Osteoblast (primary cell): ENCODE data around the gene PRMT2. TPM values are rescaled to one million over a fixed set of nuclear protein-coding genes. Genes with fewer than 3 reads are reported as not detected.

Source experiments
- DNase-seq: peaks from one replicate; pipeline ENCODE4 v3.0.0; 2011; ENCODE audit warnings: low spot score, mixed read lengths; ENCODE audit not compliant: insufficient read length; ENCODE audit errors: missing footprints
- H2AFZ ChIP-seq: 2 replicates; pipeline ENCODE4 v1.6.0; 2011; ENCODE audit warnings: mild to moderate bottlenecking, low read length
- H3K27ac ChIP-seq: 2 replicates; pipeline ENCODE4 v1.5.1; 2011; ENCODE audit warnings: mild to moderate bottlenecking, low read depth, low read length, moderate library complexity
- H3K27me3 ChIP-seq: 2 replicates; pipeline ENCODE4 v1.6.0; 2012; ENCODE audit warnings: mild to moderate bottlenecking, control low read depth, inconsistent platforms, low read length, moderate library complexity; ENCODE audit not compliant: insufficient read depth
- H3K36me3 ChIP-seq: 2 replicates; pipeline ENCODE4 v1.5.1; 2011; ENCODE audit warnings: mild to moderate bottlenecking, low read length, control low read depth, moderate library complexity; ENCODE audit not compliant: insufficient read depth
- H3K4me1 ChIP-seq: 2 replicates; pipeline ENCODE4 v1.5.1; 2011; ENCODE audit warnings: mild to moderate bottlenecking, low read length, control low read depth, moderate library complexity; ENCODE audit not compliant: insufficient read depth
- H3K4me2 ChIP-seq: 2 replicates; pipeline ENCODE4 v1.6.0; 2011; ENCODE audit warnings: mild to moderate bottlenecking, low read length; ENCODE audit not compliant: insufficient read depth
- H3K4me3 ChIP-seq: fragments of 200-600 bp; sonication (generic); 3 replicates; pipeline ENCODE4 v1.5.1; 2012; ENCODE audit warnings: mild to moderate bottlenecking, low read length, inconsistent platforms; ENCODE audit not compliant: insufficient read depth
- H3K79me2 ChIP-seq: 2 replicates; pipeline ENCODE4 v1.6.0; 2012; ENCODE audit warnings: mild to moderate bottlenecking, low read length, control low read depth, inconsistent platforms; ENCODE audit not compliant: insufficient read depth
- H3K9me3 ChIP-seq: 2 replicates; pipeline ENCODE4 v1.5.1; 2011; ENCODE audit warnings: low read depth, low read length, control low read depth
- H4K20me1 ChIP-seq: 2 replicates; pipeline ENCODE4 v1.6.0; 2012; ENCODE audit warnings: mild to moderate bottlenecking, low read length, control low read depth; ENCODE audit not compliant: insufficient read depth
- total RNA-seq: library from RNA; depleted of rRNA; stranded (reverse); fragments of >200 nt; gene quantifications from 2 replicates; pipeline ENCODE4 v1.2.3, GENCODE V29; 2012
- TF ChIP-seq, protein P1 (sequence below): IDR thresholded peaks from 2 replicates; pipeline ENCODE4 v1.5.1; 2011; ENCODE audit warnings: mild to moderate bottlenecking, low read depth, low read length, moderate library complexity; ENCODE audit errors: extremely low read depth

The PRMT2 gene
- total RNA-seq, 1 donor, result 134 TPM

DNA sequence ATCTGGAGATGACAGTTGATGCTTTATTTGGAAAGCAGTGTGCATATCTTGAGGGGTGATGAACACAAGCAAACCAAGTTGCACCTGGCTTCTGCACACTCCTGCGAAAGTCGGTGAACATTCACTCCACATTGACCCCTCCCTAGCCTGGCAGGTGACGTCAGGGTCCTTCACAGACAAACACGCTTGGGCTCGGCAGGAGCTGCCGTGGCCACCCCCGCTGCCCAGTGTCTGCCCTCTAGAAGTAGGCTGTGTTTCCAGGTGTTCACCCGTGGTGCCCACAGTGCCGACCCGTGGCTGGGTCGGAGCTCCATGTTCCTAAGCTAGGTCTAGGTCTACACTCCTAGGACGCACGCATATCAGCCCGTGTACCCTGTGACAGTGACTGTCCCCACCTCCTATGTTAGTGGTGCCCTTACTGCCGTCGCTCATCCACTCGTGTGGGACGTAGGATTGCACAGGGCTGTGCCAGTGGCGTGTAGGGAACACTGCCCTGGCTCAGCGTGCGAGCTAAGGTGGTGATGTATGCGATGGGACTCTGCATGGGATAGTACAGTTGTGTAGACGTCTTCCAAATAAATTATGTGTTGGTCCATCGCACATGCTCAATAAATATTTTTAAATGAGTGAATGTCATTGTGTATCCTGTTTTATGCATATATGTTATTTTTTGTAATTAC is 29.0 kb downstream of the PRMT2 start:
- Histone ChIP-seq H3K79me2 (no peaks in the 10 kb centered on the region), H3K9me3 (no peaks in the 10 kb centered on the region), H2AFZ (no peak overlapping the region), H3K4me1 (peaks cover 3% of the 10 kb centered on the region), H3K4me3 (no peak overlapping the region), H3K36me3 (peaks cover 4% of the 10 kb centered on the region), H4K20me1 (peaks cover 6% of the 10 kb centered on the region), H3K27me3 (peaks cover 6% of the 10 kb centered on the region), H3K27ac (no peak overlapping the region), H3K4me2 (no peak overlapping the region)
- peak; percentile 72 for DNase-seq
- TF ChIP-seq, protein P1, sequence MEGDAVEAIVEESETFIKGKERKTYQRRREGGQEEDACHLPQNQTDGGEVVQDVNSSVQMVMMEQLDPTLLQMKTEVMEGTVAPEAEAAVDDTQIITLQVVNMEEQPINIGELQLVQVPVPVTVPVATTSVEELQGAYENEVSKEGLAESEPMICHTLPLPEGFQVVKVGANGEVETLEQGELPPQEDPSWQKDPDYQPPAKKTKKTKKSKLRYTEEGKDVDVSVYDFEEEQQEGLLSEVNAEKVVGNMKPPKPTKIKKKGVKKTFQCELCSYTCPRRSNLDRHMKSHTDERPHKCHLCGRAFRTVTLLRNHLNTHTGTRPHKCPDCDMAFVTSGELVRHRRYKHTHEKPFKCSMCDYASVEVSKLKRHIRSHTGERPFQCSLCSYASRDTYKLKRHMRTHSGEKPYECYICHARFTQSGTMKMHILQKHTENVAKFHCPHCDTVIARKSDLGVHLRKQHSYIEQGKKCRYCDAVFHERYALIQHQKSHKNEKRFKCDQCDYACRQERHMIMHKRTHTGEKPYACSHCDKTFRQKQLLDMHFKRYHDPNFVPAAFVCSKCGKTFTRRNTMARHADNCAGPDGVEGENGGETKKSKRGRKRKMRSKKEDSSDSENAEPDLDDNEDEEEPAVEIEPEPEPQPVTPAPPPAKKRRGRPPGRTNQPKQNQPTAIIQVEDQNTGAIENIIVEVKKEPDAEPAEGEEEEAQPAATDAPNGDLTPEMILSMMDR, result no peak

DNA sequence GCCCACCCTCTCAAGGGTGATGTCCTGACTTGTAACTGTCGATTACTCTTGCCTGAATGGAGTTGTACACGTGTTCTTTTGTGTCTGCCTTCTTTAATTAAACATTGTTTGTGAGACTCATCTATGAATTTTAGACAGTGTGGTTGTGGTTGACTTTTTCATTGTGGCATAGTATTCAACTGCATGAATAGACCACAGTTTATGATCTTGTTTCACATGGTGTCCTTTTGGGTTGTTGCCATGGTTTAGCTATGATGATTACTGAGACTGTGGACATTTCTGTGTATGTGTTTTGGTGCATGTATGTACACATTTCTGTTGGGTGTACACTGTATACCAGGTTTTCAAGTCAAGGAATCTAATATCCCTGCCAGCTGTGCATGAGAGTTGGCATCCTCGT is 30.1 kb downstream of the PRMT2 start:
- H3K27me3 ChIP-seq, result peaks cover 11% of the 10 kb centered on the region
- H3K27ac ChIP-seq, result no peak overlapping the region
- peaks cover 3% of the 10 kb centered on the region for H3K4me1 ChIP-seq
- H3K79me2 ChIP-seq, result no peaks in the 10 kb centered on the region
- DNase-seq, result peak; percentile 69
- no peaks in the 10 kb centered on the region for H3K9me3 ChIP-seq
- TF ChIP-seq, protein P1, result no peak
- H3K36me3 ChIP-seq, result peaks cover 4% of the 10 kb centered on the region
- H3K4me3 ChIP-seq, result no peak overlapping the region
- H2AFZ ChIP-seq, result no peak overlapping the region
- H3K4me2 ChIP-seq, result no peak overlapping the region
- H4K20me1 ChIP-seq, result peaks cover 4% of the 10 kb centered on the region

DNA sequence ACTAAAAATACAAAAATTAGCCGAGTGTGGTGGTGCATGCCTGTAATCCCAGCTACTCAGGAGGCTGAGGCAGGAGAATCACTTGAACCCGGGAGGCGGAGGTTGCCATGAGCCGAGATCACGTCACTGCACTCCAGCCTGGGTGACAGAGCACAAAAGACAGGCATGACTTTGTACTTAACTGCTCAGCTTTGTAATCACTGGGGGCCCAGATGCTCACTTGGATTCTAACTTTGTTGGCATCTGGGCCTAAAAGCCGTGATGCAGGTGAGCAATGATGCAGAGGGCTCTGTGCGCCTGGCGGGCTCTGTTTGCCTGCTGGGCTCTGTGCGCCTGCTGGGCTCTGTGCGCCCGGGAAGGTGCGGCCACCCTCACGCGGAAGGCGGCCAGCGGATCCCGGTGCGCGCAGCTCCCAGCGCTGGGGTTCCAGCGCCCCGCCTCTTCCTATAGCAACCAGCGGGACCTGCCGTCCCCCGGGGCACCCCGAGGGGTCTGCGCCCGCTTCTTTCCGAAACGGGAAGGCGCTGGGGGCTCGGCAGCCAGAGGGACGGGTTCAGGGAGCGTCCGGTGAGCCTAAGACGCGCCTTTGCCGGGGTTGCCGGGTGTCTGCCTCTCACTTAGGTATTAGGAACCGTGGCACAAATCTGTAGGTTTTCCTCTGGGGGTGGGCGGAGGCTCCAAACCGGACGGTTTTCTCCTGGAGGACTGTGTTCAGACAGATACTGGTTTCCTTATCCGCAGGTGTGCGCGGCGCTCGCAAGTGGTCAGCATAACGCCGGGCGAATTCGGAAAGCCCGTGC is 31.7 kb downstream of the PRMT2 start:
- DNase-seq, result peak; percentile 89

More for the DNA sequence above, 31.7 kb downstream of the PRMT2 start:
- peaks cover 14% of the 10 kb centered on the region for H3K27me3 ChIP-seq
- TF ChIP-seq, protein P1, result no peak
- H3K4me2 ChIP-seq, result peak overlapping the region; percentile 83
- peak overlapping the region; percentile 65 for H2AFZ ChIP-seq
- no peak overlapping the region for H3K27ac ChIP-seq
- H3K4me1 ChIP-seq, result no peaks in the 10 kb centered on the region
- H3K79me2 ChIP-seq, result no peaks in the 10 kb centered on the region
- peak overlapping the region; percentile 71 for H3K4me3 ChIP-seq
- H3K36me3 ChIP-seq, result peaks cover 4% of the 10 kb centered on the region
- no peaks in the 10 kb centered on the region for H3K9me3 ChIP-seq
- H4K20me1 ChIP-seq, result peaks cover 4% of the 10 kb centered on the region
